Ovary (tissue), 9 donors: ENCODE data around the gene MGME1. TPM values are rescaled to one million over a fixed set of nuclear protein-coding genes. Genes with fewer than 3 reads are reported as not detected.

ENCODE experiments used
- DNase-seq, 5 donors: peaks; one replicate each; pipeline ENCODE4 v3.0.0-alpha.2; 2019 to 2020
- H3K27ac ChIP-seq, 2 donors: fragments of 200-600 bp; one replicate each; pipeline versions ENCODE4 v1.5.1 to v1.8.0; 2019 to 2022
- H3K27me3 ChIP-seq: fragments of 200-600 bp; one replicate; pipeline ENCODE4 v1.8.0; 2022
- H3K36me3 ChIP-seq: fragments of 200-600 bp; sonication (generic); one replicate; pipeline ENCODE4 v1.5.1; 2019
- H3K4me1 ChIP-seq: one replicate; pipeline ENCODE4 v1.8.1; 2013; ENCODE audit warnings: mild to moderate bottlenecking, moderate library complexity; ENCODE audit not compliant: insufficient read depth
- H3K4me3 ChIP-seq: fragments of 200-600 bp; sonication (generic); one replicate; pipeline ENCODE4 v1.5.1; 2017
- H3K9me3 ChIP-seq, 2 donors: fragments of 200-600 bp in 1 of 2; sonication (generic) in 1 of 2; one replicate each; pipeline versions ENCODE4 v1.5.1 to v1.8.1; 2013 to 2019; ENCODE audit warnings: mild to moderate bottlenecking in 1 of 2, moderate library complexity in 1 of 2
- EP300 ChIP-seq: sonication (generic); formaldehyde crosslinking; IDR thresholded peaks from one replicate; pipeline ENCODE4 v1.6.1; 2017; ENCODE audit warnings: antibody characterized with exemption
- POLR2A ChIP-seq: fragments of 450-650 bp; IDR thresholded peaks from one replicate; pipeline ENCODE4 v1.6.1; 2017; ENCODE audit warnings: antibody characterized with exemption, mild to moderate bottlenecking, moderate library complexity
- WGBS, 3 donors: extraction: QIAGEN DNeasy Blood & Tissue Kit in 1 of 3; methylation state at CpG; one replicate each; pipeline versions ENCODE4 v1.1.5 to v1.1.7; 2013 to 2017; 5-methylcytosine and 5-hydroxymethylcytosine counted together
- intact Hi-C, 4 donors: fragments of 100-400 bp; cut with DNase I; formaldehyde crosslinking; loops; one replicate each; pipeline versions ENCODE4 v1.11.0 to v1.15.1; 2022 to 2023
- polyA plus RNA-seq, 2 donors: library from polyadenylated mRNA; stranded (reverse); fragments of 200-250 nt in 1 of 2; fragments of 350-450 nt in 1 of 2; fragmentation: Illumina TruSeq in 1 of 2; extraction: RNeasy Lipid Tissue Mini Kit (QIAGEN cat#74804) in 1 of 2; gene quantifications; one replicate each; pipeline ENCODE4 v1.2.3, GENCODE V29; 2013 to 2014
- total RNA-seq, 7 donors: library from RNA; depleted of rRNA in 2 of 7; stranded (reverse); fragments of >200 nt in 2 of 7; fragmentation: NEBNext Ultra II Directional in 3 of 7; extraction: Animal tissue kit (Norgen Biotek cat#: 25700) in 3 of 7; gene quantifications; one replicate each; pipeline versions ENCODE4 v1.1.0 to v1.2.4, GENCODE V29; 2016 to 2023
- TF ChIP-seq, protein P1 (sequence below), 3 donors: fragments of 450-650 bp in 2 of 3; fragments of 200-600 bp in 1 of 3; IDR thresholded peaks; one replicate each; pipeline versions ENCODE4 v1.5.1 to v1.8.0; 2016 to 2022; ENCODE audit warnings: antibody characterized with exemption in 3 of 3, mild to moderate bottlenecking in 1 of 3
- donor health status: DM: no; HTN: no; CAD: no; lungs with moderate emphysema.
- donor health status: DM: no; HTN: no; CAD: no.
- donor health status: Bipolar disorder and iron deficiency.
- donor health status: DM: yes; HTN: yes; CAD: no.
- donor health status: DM: no; HTN: no; CAD: no.
- donor health status: DM: yes; HTN: yes; CAD: no.

The MGME1 gene
- total and polyA plus RNA-seq, 9 donors: 5.1 to 11.9 (median 8.3) TPM

DNA sequence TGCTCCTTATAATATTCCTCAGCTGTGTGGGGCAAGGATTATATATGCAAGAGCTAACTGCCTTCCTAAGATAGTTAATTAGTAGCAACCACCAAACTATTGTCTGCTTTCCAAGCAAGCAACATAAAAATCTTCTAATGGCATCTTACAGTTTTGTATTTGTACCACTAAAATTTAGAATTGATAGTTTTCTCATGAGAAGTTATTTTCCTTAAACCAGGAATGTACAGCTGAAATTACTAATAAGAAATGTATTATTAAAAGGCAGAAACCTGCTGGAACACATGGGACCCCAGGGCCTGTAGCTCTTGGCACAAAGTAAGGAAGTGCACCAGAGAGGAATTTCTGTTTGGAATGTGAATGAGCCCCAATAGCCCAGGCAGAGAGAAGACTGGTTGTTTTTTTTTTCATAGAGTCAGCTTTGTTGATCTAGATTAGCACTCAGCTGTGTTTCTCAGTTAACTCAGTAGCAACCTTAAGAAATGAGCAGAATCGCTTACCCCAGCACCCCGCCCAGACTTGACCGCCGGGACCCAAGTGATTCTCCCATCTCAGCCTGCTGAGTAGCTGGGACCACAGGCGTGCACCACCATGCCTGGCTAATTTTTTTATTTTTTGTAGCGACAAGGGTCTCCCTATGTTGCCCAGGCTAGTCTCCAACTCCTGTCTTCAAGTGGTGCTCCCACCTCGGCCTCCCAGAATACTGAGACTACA, 2.6 kb downstream of the MGME1 start:
- DNase-seq: no peak
- H3K36me3 ChIP-seq: no peaks in the 10 kb centered on the region
- WGBS, 3 donors: 59 to 73% (median 72%) methylated on average over 7 of the region's 7 CpGs
- no peaks in the 10 kb centered on the region for H3K27me3 ChIP-seq
- intact Hi-C loops: no loop called here
- no peaks in the 10 kb centered on the region for H3K9me3 ChIP-seq
- H3K4me3 ChIP-seq: no peak overlapping the region
- H3K27ac ChIP-seq: no peak overlapping the region
- TF ChIP-seq, protein P1, sequence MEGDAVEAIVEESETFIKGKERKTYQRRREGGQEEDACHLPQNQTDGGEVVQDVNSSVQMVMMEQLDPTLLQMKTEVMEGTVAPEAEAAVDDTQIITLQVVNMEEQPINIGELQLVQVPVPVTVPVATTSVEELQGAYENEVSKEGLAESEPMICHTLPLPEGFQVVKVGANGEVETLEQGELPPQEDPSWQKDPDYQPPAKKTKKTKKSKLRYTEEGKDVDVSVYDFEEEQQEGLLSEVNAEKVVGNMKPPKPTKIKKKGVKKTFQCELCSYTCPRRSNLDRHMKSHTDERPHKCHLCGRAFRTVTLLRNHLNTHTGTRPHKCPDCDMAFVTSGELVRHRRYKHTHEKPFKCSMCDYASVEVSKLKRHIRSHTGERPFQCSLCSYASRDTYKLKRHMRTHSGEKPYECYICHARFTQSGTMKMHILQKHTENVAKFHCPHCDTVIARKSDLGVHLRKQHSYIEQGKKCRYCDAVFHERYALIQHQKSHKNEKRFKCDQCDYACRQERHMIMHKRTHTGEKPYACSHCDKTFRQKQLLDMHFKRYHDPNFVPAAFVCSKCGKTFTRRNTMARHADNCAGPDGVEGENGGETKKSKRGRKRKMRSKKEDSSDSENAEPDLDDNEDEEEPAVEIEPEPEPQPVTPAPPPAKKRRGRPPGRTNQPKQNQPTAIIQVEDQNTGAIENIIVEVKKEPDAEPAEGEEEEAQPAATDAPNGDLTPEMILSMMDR (IDR thresholded peaks at IDR 0.05): no peak
- no peak for TF ChIP-seq POLR2A
- TF ChIP-seq EP300: no peak
- H3K4me1 ChIP-seq: peaks cover 8% of the 10 kb centered on the region

DNA sequence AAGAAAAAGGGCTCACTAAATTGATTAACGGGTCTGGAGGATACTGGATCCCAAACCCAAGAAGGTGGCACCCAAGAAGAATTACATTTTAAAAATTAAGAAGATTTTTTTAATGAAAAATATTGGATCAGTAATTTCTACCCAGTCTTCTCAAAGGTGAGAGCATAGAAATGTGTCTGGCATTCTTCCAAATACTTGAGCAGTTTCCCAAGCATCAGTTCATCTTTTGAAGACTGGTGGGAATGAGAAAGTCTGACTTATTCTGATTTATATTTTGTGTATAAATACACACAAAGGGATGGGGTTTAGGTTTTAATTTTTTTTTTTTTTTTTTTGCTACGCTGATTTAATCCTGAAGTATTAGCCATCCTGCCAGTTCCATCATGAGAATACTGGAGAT, 3.3 kb downstream of the MGME1 start:
- Histone ChIP-seq H3K9me3 (no peaks in the 10 kb centered on the region), H3K27ac (no peak overlapping the region), H3K4me1 (peaks cover 8% of the 10 kb centered on the region), H3K27me3 (no peaks in the 10 kb centered on the region), H3K4me3 (no peak overlapping the region), H3K36me3 (no peaks in the 10 kb centered on the region)
- TF ChIP-seq, protein P1 (IDR thresholded peaks at IDR 0.05): no peak
- TF ChIP-seq POLR2A (no peak), EP300 (no peak)
- WGBS, 3 donors: 79 to 87% (median 81%) methylated on average over 2 of the region's 2 CpGs
- intact Hi-C loops: no loop called here
- DNase-seq: no peak

DNA sequence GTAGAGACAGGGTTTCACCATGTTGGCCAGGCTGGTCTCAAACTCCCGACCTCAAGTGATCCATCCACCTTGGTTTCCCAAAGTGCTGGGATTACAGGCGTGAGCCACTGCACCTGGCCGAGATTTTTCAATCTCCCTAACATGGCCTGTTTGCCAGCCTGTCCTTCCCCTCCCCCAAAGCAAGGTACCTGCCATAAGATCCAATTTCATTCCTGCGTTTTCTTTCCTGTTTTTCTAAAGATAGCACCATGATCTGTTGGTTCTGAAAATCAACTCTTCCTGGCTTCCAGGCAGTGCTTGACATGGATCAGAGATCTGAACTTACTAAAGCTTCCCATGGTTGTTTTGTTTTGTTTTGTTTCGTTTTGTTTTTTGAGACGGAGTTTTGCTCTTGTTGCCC, 7.5 kb downstream of the MGME1 start:
- H3K9me3 ChIP-seq: no peaks in the 10 kb centered on the region
- no peak overlapping the region for H3K4me3 ChIP-seq
- no peak overlapping the region for H3K27ac ChIP-seq
- peaks cover 4% of the 10 kb centered on the region for H3K4me1 ChIP-seq
- no peak for TF ChIP-seq EP300
- TF ChIP-seq, protein P1 (IDR thresholded peaks at IDR 0.05): no peak
- TF ChIP-seq POLR2A: no peak
- WGBS, 3 donors: 91 to 94% (median 93%) methylated on average over 6 of the region's 6 CpGs
- DNase-seq: no peak
- intact Hi-C loops: no loop called here
- no peaks in the 10 kb centered on the region for H3K36me3 ChIP-seq
- H3K27me3 ChIP-seq: no peaks in the 10 kb centered on the region

DNA sequence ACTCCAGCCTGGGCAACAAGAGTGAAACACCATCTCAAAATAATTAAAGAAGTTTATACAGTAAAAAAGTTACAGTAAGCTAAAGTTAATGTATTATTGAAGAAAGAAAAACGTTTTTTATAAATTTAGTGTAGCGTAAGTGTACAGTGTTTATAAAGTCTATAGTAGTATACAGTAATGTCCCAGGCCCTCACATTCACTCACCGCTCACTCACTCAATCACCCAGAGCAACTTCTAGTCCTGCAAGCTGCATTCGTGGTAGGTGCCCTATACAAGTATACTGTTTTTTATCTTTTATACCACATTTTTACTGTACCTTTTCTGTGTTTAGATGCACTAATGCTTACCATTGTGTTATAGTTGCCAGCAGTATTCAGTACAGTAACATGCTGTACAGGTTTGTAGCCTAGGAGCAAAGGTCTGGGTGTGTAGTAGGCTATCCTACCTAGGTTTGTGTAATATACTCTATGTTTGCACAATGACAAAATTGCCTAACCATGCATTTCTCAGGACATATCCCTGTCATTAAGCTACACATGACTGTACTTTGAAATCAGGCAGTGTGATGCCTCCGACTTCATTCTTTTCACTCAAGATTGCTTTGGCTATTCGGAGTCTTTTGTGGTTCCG, 16.7 kb downstream of the MGME1 start:
- H3K27ac ChIP-seq: no peak overlapping the region
- no peak for TF ChIP-seq EP300
- TF ChIP-seq POLR2A: no peak
- TF ChIP-seq, protein P1 (IDR thresholded peaks at IDR 0.05): no peak
- H3K4me3 ChIP-seq: no peak overlapping the region
- no peak for DNase-seq
- no peaks in the 10 kb centered on the region for H3K27me3 ChIP-seq
- no peaks in the 10 kb centered on the region for H3K9me3 ChIP-seq
- H3K36me3 ChIP-seq: no peaks in the 10 kb centered on the region
- H3K4me1 ChIP-seq: no peaks in the 10 kb centered on the region
- WGBS, 3 donors: 86 to 94% (median 93%) methylated on average over 7 of the region's 7 CpGs
- intact Hi-C loops: no loop called here
